HG02943 (cell line): ENCODE results near the gene ZNF45.
"Not testable (repeated sequence)": the region's sequence is repeated elsewhere in the genome, so short reads cannot be mapped to it uniquely, and the experiment has no call there.

Experiments
- ATAC-seq: cut with Tn5 transposase; IDR thresholded peaks from one replicate; pipeline ENCODE4 v1.9.1; 2021; ENCODE audit warnings: mild to moderate bottlenecking, low read depth, moderate library complexity; ENCODE audit not compliant: unreplicated experiment

The ZNF45 gene

DNA sequence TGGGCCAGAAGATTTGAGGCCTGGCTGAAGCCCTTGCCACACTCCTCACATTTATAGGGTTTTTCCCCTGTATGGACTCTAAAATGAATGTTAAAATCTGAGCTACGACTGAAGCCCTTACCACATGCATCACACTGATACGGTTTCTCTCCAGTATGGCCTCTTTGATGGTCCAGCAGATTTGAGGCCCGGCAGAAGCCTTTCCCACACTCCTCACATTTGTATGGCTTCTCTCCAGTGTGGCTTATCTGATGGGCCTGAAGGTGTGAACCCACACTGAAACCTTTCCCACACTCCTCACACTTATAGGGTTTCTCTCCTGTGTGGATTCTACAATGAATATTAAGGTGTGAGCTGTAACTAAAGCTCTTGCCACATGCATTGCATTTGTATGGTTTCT, 21.0 kb downstream of the ZNF45 start:
- ATAC-seq: no peak

DNA sequence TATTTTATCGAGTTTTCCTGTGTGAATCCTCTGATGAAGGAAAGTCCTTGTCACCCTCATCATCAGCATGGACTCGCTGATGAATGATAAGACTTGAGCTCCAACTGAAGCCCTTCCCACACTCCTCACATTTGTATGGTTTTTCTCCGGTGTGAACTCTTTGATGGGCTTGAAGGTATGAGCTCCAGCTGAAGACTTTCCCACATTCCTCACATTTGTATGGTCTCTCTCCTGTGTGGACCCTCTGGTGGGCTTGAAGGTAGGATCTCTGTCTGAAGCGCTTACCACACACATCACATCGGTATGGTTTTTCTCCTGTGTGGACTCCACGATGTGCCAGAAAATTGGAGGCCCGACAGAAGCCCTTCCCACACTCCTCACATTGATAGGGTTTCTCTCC, 21.7 kb downstream of the ZNF45 start:
- no peak for ATAC-seq

DNA sequence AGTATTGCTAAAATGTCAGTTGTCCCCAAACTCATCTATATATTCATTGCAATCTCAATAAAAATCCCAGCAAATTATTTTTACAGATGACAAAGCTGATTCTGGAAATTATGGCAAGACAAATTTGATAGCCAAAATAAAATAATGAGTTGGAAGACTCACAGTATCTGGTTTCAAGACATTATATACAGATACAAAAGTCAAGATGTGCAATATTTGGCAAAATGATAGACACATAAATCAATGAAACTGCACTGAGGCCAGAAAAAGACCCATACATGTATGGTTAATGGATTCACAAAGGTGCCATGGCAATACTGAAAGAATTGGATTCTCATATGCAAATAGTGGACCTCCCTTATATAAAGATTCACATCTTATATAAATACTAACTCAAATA, 24.2 kb downstream of the ZNF45 start:
- ATAC-seq: no peak

DNA sequence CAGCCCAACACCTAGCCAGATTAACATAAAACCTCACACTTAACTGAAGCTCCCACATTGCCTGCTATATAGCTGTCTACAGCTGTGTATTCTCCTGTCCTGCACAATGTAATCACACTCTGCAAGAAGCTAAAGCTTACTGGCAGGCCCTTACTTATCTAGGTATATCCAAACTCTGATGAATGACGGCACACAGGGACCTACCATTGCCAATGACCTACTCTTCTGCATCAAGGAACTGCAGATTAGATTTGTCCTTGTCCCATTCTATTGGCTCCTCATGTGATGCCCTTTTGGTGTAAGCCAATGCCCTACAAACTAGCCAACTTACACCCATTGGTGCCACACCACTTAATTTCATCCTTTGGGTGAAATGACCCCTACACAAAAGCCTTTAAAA, 26.4 kb downstream of the ZNF45 start:
- no peak for ATAC-seq

DNA sequence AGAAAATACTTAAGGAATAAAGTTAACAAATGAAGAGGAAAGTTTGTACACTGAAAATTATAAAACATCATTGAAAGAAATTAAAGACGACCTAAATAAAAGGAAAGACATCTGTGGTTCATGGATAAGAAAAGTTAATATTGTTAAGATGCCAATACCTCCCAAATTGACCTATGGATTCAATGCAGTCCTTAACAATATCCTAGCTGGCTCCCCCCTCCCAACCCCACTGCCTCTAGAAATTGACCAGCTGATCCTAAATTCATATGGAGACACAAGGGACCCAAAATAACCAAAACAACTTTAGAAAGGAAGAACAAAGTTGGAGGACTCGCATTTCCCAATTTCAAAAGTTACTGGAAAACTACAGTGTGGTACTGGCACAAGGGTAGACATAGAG, 28.3 kb downstream of the ZNF45 start:
- no peak for ATAC-seq

DNA sequence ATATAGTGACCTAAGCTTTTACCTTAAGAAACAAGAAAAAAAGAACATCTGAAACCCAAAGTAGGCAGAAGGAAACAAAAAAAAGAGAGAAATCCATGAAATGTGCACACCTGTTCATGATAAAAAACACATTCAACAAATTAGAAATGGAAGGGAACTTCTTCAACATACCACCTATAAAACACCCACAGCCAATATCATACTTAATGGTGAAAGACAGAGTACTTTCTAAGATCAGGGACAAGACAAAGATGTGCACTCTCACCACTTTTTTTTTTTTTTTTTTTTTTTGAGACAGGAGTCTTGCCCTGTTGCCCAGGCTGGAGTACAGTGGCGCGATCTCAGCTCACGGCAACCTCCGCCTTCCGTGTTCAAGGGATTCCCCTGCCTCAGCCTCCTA, 29.2 kb downstream of the ZNF45 start:
- ATAC-seq: no peak

DNA sequence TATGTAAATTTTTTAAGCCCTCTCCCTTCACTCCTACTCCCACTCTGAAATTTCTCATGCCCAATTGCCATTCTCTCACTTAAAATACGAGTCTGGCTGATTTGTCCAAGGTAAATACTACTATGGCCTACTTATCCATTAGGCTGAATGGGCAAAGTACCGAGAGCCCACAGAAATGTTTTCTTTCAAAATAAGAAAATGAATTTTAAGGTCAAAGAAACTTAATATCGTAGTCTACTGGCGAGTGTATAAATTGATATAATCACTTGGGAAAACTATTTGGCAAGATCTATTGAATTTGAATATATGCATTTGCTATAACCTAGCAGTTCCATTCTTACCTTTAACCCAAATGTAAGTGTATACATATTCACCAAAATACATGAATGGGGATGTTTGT, 32.7 kb downstream of the ZNF45 start:
- no peak for ATAC-seq

DNA sequence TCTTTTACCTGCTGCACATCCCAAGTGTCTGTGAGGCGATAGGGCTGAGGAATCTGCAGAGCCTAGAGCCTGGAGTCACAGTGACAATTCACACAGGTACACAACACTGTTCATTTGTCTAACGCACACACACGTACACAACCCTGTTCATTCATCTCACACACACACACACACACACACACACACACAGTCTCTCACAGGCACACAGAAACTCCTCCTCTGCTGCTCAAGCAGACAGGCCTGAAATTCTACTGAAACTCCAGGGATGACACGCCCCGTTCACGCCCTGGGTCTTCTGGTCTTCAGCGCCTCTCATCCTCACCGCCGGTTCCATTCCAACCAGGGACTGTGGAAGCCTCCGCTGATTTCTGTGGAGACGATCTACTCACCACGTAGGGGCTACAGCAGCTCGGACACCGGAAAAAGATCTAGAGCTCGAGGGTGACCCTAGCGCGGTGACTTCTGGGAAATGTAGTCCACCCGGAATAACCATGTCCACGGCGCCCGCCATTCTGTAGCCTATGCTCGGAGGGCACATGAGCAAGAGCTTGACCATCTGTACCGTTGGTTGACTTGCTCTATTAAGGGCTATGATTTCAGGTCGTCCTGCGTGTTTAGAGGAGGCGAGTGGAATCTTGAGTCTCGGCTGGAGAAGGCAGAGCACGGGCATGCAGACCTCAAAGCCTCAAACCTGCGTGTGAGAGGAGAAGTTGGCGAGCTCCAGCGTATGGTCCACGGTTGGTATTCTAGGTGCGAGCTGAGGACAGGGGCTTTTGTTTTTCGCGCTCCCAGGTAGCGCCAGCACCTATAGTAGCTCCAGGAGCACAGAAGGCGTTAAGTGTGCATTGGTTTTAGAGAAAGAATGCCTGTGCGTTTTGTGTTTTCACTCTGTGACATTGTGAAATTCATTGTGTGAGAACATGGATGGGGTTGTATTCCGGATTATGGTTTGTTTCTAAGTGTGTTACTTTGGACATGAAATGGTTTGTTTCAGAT, 33.4 kb downstream of the ZNF45 start:
- ATAC-seq: no peak

DNA sequence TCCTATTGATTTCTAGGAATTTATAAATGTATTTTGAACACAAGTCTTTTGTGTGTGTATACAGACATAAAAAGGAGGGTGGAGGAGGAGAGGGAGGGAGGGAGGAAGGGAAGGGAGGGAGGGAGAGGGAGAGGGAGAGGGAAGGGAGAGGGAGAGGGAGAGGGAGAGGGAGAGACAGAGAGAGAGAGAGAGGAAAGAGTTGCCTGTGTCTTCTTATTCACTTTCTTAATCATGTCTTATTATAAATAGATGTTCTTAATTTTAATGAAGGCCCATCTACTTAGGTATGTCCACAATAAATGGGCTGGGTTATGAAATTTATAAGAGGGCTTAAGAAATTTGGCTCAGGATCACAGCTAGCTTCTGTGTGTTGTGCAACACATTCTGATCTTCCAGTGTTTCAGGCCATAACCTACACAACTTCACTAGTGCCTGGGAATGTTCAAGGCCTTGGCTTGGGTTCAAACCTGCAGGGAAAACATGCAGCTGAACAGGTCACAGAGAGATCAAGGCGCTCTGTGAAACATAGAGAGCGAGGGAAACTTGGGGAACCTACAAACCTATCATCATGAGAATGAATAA, 39.3 kb downstream of the ZNF45 start:
- ATAC-seq: no peak

DNA sequence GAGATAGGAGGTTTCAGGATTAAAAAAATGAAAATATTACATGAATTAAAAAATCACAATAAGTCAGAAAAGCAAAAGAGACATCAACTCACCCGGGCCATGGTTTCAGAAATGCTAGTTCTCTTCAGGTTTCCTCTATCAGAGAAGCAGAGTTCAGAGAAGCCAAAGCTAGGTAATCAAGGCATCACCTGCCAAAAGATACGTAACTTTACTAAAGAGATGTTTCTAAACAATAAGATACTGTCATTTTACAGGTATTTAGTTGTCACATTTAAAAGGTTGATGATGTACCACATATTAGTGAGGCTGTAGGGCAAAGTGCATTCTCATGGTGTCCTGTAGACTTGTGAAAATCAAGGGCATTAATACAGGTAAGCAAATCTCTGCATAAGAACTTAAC, 51.2 kb downstream of the ZNF45 start, which contains the start of gene ZNF404:
TSS of gene ZNF404 (minus strand) at position 101 of the 400 bp plus-strand sequence.
- ATAC-seq: no peak

DNA sequence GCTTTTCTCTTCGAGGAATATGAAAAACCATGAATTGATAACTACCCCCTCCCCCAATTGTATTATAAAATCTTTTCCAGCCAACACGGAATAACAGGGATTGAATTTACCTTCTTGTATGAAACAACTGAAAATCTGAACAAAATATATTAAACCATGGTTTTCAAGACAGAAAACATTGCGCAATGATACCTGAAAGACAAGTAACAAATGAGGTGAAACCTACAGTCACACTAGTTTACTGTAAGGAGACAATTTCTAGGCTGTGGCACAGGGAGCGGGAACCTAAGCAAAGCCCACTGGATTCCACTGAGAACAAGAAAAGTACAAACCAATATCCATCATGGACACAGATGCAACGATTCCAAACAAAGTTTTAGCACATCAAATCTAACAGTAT, 54.6 kb downstream of the ZNF45 start:
- ATAC-seq: no peak

DNA sequence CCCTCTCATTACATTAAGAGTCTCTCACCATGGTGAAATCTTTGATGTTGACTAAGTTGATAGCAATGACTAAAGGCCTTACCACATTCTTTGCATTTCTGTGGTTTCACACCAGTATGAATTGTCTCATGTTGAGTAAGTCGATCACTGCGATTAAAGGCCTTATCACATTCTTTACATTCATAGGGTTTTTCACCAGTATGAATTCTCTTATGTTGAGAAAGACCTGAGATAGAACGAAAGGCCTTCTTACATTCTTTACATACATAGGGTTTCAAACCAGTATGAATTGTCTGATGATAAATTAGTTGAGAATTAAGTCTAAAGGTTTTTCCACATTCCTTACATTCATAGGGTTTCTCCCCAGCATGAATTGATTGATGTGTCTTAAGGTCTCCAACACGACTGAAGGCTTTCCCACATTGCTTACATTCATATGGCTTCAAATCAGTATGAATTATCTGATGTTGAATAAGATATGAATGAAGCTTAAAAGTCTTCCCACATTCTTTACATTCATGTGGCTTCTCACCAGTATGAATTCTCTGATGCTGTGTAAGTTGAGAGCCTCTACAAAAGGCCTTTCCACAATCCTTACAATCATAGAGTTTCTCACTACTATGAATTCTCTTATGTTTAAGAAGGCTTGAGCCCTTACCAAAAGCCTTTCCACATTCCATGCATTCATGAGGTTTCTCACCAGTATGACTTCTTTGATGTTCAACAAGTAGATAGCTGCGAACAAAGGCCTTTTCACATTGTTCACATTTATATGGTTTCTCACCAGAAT, 62.3 kb downstream of the ZNF45 start:
- no peak for ATAC-seq

DNA sequence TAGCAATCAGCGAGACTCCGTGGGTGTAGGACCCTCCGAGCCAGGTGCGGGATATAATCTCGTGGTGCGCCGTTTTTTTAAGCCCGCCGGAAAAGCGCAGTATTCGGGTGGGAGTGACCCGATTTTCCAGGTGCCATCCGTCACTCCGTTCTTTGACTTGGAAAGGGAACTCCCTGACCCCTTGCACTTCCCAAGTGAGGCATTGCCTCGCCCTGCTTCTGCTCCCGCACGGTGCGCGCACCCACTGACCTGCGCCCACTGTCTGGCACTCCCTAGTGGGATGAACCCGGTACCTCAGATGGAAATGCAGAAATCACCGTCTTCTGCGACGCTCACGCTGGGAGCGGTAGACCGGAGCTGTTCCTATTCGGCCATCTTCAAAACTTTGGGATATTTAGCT, 68.2 kb downstream of the ZNF45 start:
- not testable (repeated sequence) for ATAC-seq
